ENCODE results near the gene STAG1. TPM values are rescaled to one million over a fixed set of nuclear protein-coding genes. Genes with fewer than 3 reads are reported as not detected.
"Not testable (repeated sequence)": the region's sequence is repeated elsewhere in the genome, so short reads cannot be mapped to it uniquely, and the experiment has no call there.

STAG1 gene
- total RNA-seq, result 56.9 and 58.6 TPM in 2 replicates

- Histone ChIP-seq H4K20me1 (ENCODE audit: insufficient read depth, low read length) (no peaks in the 10 kb centered on the region), H3K4me2 (ENCODE audit: insufficient read depth, low read length) (peak within 1 kb of the TSS; percentile 99), H3K36me3 (ENCODE audit: insufficient read depth, low read length) (no peaks in the 10 kb centered on the region), H3K79me2 (ENCODE audit: insufficient read depth, low read length) (peaks cover 37% of the 10 kb centered on the region), H3K9me3 (ENCODE audit: low read depth, low read length) (no peaks in the 10 kb centered on the region), H3K27ac (ENCODE audit: low read depth, low read length) (peak within 1 kb of the TSS; percentile 98), H3K4me1 (ENCODE audit: insufficient read depth, low read length) (peaks cover 26% of the 10 kb centered on the region), H3K4me3 (ENCODE audit: insufficient read depth, low read length) (peak within 1 kb of the TSS; percentile 91), H3K27me3 (ENCODE audit: insufficient read depth, low read length) (no peaks in the 10 kb centered on the region), H2AFZ (ENCODE audit: low read length) (peak within 1 kb of the TSS; percentile 99)
- no peak for DNase-seq (ENCODE audit: insufficient read length, low spot score, missing footprints)
- TF ChIP-seq, protein P1, sequence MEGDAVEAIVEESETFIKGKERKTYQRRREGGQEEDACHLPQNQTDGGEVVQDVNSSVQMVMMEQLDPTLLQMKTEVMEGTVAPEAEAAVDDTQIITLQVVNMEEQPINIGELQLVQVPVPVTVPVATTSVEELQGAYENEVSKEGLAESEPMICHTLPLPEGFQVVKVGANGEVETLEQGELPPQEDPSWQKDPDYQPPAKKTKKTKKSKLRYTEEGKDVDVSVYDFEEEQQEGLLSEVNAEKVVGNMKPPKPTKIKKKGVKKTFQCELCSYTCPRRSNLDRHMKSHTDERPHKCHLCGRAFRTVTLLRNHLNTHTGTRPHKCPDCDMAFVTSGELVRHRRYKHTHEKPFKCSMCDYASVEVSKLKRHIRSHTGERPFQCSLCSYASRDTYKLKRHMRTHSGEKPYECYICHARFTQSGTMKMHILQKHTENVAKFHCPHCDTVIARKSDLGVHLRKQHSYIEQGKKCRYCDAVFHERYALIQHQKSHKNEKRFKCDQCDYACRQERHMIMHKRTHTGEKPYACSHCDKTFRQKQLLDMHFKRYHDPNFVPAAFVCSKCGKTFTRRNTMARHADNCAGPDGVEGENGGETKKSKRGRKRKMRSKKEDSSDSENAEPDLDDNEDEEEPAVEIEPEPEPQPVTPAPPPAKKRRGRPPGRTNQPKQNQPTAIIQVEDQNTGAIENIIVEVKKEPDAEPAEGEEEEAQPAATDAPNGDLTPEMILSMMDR (IDR thresholded peaks at IDR 0.05; ENCODE audit: extremely low read depth, low read depth, low read length), result peak; percentile 88
Observed at GRCh38 chr3:136752172-136752421, at the start of gene STAG1. Gene STAG1, minus strand, starts transcription at chr3:136752378. Its CDS starts 121,480 bp downstream, at chr3:136630898.

DNA sequence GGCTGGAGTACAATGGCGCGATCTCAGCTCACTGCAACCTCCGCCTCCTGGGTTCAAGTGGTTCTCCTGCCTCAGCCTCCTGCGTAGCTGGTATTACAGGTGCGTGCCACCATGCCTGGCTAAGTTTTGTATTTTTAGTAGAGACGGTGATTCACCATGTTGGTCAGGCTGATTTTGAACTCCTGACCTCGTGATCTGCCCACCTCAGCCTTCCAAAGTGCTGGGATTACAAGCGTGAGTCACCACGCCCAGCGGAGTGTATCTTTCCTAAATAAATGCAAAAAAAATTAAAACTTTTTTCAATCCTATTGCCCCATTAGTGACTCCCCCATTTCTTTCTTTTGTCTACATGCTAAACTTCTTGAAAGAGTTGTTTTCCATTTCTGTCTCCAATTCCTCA is 49.0 kb upstream of the STAG1 start:
- not testable (repeated sequence) for H3K4me3 ChIP-seq (ENCODE audit: insufficient read depth, low read length); H2AFZ ChIP-seq (ENCODE audit: low read length); H3K79me2 ChIP-seq (ENCODE audit: insufficient read depth, low read length); H3K36me3 ChIP-seq (ENCODE audit: insufficient read depth, low read length); H3K9me3 ChIP-seq (ENCODE audit: low read depth, low read length); H3K4me1 ChIP-seq (ENCODE audit: insufficient read depth, low read length); H3K27me3 ChIP-seq (ENCODE audit: insufficient read depth, low read length); H4K20me1 ChIP-seq (ENCODE audit: insufficient read depth, low read length); H3K27ac ChIP-seq (ENCODE audit: low read depth, low read length); DNase-seq (ENCODE audit: insufficient read length, low spot score, missing footprints); H3K4me2 ChIP-seq (ENCODE audit: insufficient read depth, low read length)

DNA sequence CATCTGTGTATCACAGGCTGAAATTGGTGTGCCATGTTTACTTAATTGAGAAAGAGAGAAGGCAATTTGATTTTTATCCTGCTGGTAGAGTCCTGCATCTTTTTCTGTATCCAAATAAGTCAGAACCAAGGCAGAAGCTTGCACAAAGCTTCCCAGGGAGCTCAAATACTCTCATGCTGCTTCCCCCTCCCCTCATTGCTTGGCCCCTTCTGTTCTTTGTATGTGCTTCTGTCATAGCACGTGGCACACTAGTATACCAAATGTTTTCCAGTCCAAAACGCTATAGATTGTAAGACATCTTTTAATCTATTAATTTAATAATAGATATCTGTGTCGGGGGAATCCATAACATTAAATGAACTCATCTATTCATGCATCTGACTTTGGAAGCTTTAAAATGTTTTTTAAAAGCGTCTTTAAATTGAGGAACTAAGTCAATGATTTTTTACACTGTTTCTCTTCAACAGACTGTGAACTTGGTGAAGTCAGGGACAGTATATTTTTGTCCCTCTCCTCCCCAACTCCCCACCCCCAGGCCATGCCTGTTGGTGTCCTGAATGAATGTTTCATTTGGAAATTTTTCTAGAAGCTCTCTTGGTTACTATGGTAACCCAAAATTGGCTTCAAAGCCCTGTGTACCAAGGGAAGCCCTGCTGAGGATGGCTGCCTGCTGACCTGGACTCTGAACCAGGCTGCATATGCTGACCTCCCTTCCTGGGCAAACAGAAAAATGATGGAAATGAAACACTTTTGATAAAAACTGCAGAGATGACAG is 40.6 kb upstream of the STAG1 start:
- Histone ChIP-seq H4K20me1 (ENCODE audit: insufficient read depth, low read length) (no peaks in the 10 kb centered on the region), H3K4me2 (ENCODE audit: insufficient read depth, low read length) (no peak overlapping the region), H3K9me3 (ENCODE audit: low read depth, low read length) (no peaks in the 10 kb centered on the region), H3K36me3 (ENCODE audit: insufficient read depth, low read length) (no peaks in the 10 kb centered on the region), H3K27me3 (ENCODE audit: insufficient read depth, low read length) (no peaks in the 10 kb centered on the region), H3K4me3 (ENCODE audit: insufficient read depth, low read length) (no peak overlapping the region), H2AFZ (ENCODE audit: low read length) (no peak overlapping the region), H3K27ac (ENCODE audit: low read depth, low read length) (no peak overlapping the region), H3K4me1 (ENCODE audit: insufficient read depth, low read length) (no peaks in the 10 kb centered on the region), H3K79me2 (ENCODE audit: insufficient read depth, low read length) (no peaks in the 10 kb centered on the region)
- TF ChIP-seq, protein P1 (IDR thresholded peaks at IDR 0.05; ENCODE audit: extremely low read depth, low read depth, low read length), result no peak
- DNase-seq (ENCODE audit: insufficient read length, low spot score, missing footprints), result no peak

DNA sequence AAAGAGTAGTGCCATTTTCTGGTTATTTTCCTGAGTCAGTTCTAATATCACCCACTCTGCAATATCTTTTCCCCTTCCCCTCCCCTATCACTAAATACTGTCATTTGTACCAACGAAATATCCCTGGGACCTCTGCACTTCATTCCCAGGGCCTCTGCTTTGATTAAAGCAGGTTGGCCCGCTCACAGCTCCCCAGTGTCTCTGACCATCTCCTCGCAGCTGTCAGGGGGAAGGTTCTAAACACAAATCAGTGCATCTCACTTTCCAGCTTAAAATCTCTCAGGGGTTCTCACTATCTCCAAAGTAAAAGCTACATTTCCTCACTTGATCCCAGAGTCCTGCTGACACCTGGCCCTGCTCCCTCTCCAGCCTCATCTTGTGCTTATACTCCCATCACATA is 38.6 kb upstream of the STAG1 start:
- peaks cover 16% of the 10 kb centered on the region for H3K4me1 ChIP-seq (ENCODE audit: insufficient read depth, low read length)
- no peaks in the 10 kb centered on the region for H3K27me3 ChIP-seq (ENCODE audit: insufficient read depth, low read length)
- TF ChIP-seq, protein P1 (IDR thresholded peaks at IDR 0.05; ENCODE audit: extremely low read depth, low read depth, low read length), result no peak

More for the DNA sequence above, 38.6 kb upstream of the STAG1 start:
- Histone ChIP-seq H3K36me3 (ENCODE audit: insufficient read depth, low read length) (no peaks in the 10 kb centered on the region), H3K79me2 (ENCODE audit: insufficient read depth, low read length) (no peaks in the 10 kb centered on the region), H3K27ac (ENCODE audit: low read depth, low read length) (no peak overlapping the region), H2AFZ (ENCODE audit: low read length) (no peak overlapping the region), H3K4me3 (ENCODE audit: insufficient read depth, low read length) (no peak overlapping the region), H4K20me1 (ENCODE audit: insufficient read depth, low read length) (no peaks in the 10 kb centered on the region), H3K4me2 (ENCODE audit: insufficient read depth, low read length) (no peak overlapping the region), H3K9me3 (ENCODE audit: low read depth, low read length) (no peaks in the 10 kb centered on the region)
- no peak for DNase-seq (ENCODE audit: insufficient read length, low spot score, missing footprints)
